Neuronal stem cell (in vitro differentiated cells): ENCODE results near the gene TAF13.

Experiments
- DNase-seq: peaks from one replicate; pipeline ENCODE4 v3.0.0-alpha.2; 2013; ENCODE audit warnings: low spot score
- H2AFZ ChIP-seq: one replicate; pipeline ENCODE4 v1.6.1; 2013; ENCODE audit warnings: mild to moderate bottlenecking, low read length, inconsistent platforms
- H2AK5ac ChIP-seq: 2 replicates; pipeline ENCODE4 v1.6.1; 2013; ENCODE audit warnings: low read depth, mild to moderate bottlenecking, inconsistent platforms, low read length, moderate library complexity, mixed read lengths
- H2BK120ac ChIP-seq: 2 replicates; pipeline ENCODE4 v1.6.1; 2013; ENCODE audit warnings: low read depth, mild to moderate bottlenecking, inconsistent platforms, low read length, moderate library complexity, mixed read lengths
- H2BK12ac ChIP-seq: one replicate; pipeline ENCODE4 v1.6.1; 2013; ENCODE audit warnings: low read length, inconsistent platforms
- H2BK15ac ChIP-seq: 2 replicates; pipeline ENCODE4 v1.6.1; 2013; ENCODE audit warnings: mild to moderate bottlenecking, low read length, inconsistent platforms, mixed read lengths
- H2BK5ac ChIP-seq: one replicate; pipeline ENCODE4 v1.6.1; 2013; ENCODE audit warnings: inconsistent platforms, mild to moderate bottlenecking, low read length, moderate library complexity
- H3K14ac ChIP-seq: one replicate; pipeline ENCODE4 v1.6.1; 2013; ENCODE audit warnings: low read length, inconsistent platforms
- H3K18ac ChIP-seq: 2 replicates; pipeline ENCODE4 v1.6.1; 2013; ENCODE audit warnings: low read length, inconsistent platforms
- H3K23ac ChIP-seq: 2 replicates; pipeline ENCODE4 v1.6.1; 2013; ENCODE audit warnings: low read depth, mild to moderate bottlenecking, mixed read lengths, low read length, inconsistent platforms; ENCODE audit not compliant: poor library complexity
- H3K27ac ChIP-seq: replicated peaks from 3 replicates; pipeline ENCODE4 v1.5.1; 2013; ENCODE audit warnings: low read length, inconsistent platforms
- H3K27me3 ChIP-seq, 3 experiments: 2 replicates each; pipeline ENCODE4 v1.6.1; 2013; ENCODE audit warnings: low read length in 3 of 3, mild to moderate bottlenecking in 2 of 3, inconsistent platforms in 1 of 3, low read depth in 1 of 3, mixed read lengths in 1 of 3, moderate library complexity in 1 of 3; ENCODE audit not compliant: control insufficient read depth in 3 of 3, insufficient read depth in 3 of 3
- H3K36me3 ChIP-seq, 2 donors: replicated peaks in 1 of 2; 2 replicates each; pipeline ENCODE4 v1.6.1; 2013; ENCODE audit warnings: low read length in 2 of 2; ENCODE audit not compliant: control insufficient read depth in 2 of 2, insufficient read depth in 2 of 2
- H3K4ac ChIP-seq: 2 replicates; pipeline ENCODE4 v1.6.1; 2013; ENCODE audit warnings: inconsistent platforms, mild to moderate bottlenecking, low read length, moderate library complexity
- H3K4me1 ChIP-seq, 2 donors: 1 replicate in 1 of 2; 2 replicates in 1 of 2; pipeline ENCODE4 v1.6.1; 2013; ENCODE audit warnings: low read length in 2 of 2, low read depth in 1 of 2; ENCODE audit not compliant: control insufficient read depth in 2 of 2, insufficient read depth in 1 of 2
- H3K4me2 ChIP-seq: one replicate; pipeline ENCODE4 v1.6.1; 2013; ENCODE audit warnings: mild to moderate bottlenecking, low read length, inconsistent platforms; ENCODE audit not compliant: insufficient read depth, poor library complexity, severe bottlenecking
- H3K4me3 ChIP-seq, 2 donors: 2 replicates each; pipeline ENCODE4 v1.5.1; 2013; ENCODE audit warnings: low read length in 2 of 2, mild to moderate bottlenecking in 2 of 2, inconsistent platforms in 1 of 2, moderate library complexity in 1 of 2
- H3K79me1 ChIP-seq: one replicate; pipeline ENCODE4 v1.6.1; 2013; ENCODE audit warnings: low read depth, mild to moderate bottlenecking, inconsistent platforms, low read length, moderate library complexity
- H3K9ac ChIP-seq: one replicate; pipeline ENCODE4 v1.6.1; 2013; ENCODE audit warnings: mild to moderate bottlenecking, low read depth, low read length, inconsistent platforms; ENCODE audit not compliant: poor library complexity
- H3K9me3 ChIP-seq, 2 donors: replicated peaks in 1 of 2; 2 replicates each; pipeline versions ENCODE3 to v1.6.1; 2013; ENCODE audit warnings: low read length in 2 of 2, mild to moderate bottlenecking in 2 of 2, inconsistent platforms in 1 of 2, low read depth in 1 of 2, mixed read lengths in 1 of 2, moderate library complexity in 1 of 2; ENCODE audit not compliant: control insufficient read depth in 2 of 2, insufficient read depth in 1 of 2
- H4K8ac ChIP-seq: one replicate; pipeline ENCODE4 v1.6.1; 2013; ENCODE audit warnings: low read depth, mild to moderate bottlenecking, inconsistent platforms, low read length, moderate library complexity
- H4K91ac ChIP-seq: one replicate; pipeline ENCODE4 v1.6.1; 2013; ENCODE audit warnings: low read length, low read depth, mild to moderate bottlenecking, inconsistent platforms; ENCODE audit not compliant: poor library complexity
- WGBS, 2 donors: extraction: QIAGEN DNeasy Blood & Tissue Kit; methylation state at CpG; one replicate each; pipeline ENCODE4 v1.1.7; 2013; ENCODE audit warnings: missing lambda C conversion rate in 2 of 2, mixed read lengths in 1 of 2; ENCODE audit not compliant: insufficient read length in 2 of 2, insufficient replicate concordance in 1 of 2; ENCODE audit errors: extremely low coverage in 2 of 2; 5-methylcytosine and 5-hydroxymethylcytosine counted together

Gene TAF13

GRCh38 chr1:109115685-109116084, 39.9 kb upstream of the TAF13 start:
- Histone ChIP-seq H4K8ac (no peak overlapping the region), H3K36me3 (no peaks in the 10 kb centered on the region), H3K18ac (no peak overlapping the region), H2BK5ac (no peak overlapping the region), H2AK5ac (no peak overlapping the region), H3K9me3 (no peaks in the 10 kb centered on the region), H3K4ac (no peak overlapping the region), H4K91ac (no peak overlapping the region), H2BK12ac (no peak overlapping the region), H3K14ac (no peak overlapping the region), H3K4me2 (no peak overlapping the region), H3K79me1 (no peaks in the 10 kb centered on the region), H3K9ac (no peak overlapping the region), H2AFZ (no peak overlapping the region), H2BK15ac (no peak overlapping the region), H3K23ac (no peak overlapping the region), H2BK120ac (no peak overlapping the region), H3K4me1 (peaks cover 6 to 23% of the 10 kb centered on the region in 2 donors), H3K27ac (no peak overlapping the region), H3K27me3 (peaks cover 2 to 37% (median 26%) of the 10 kb centered on the region in 3 experiments), H3K4me3 (no peak overlapping the region)
- DNase-seq: no peak
- WGBS, 2 donors: no CpG with 5 or more reads among the region's 2 CpGs

- Histone ChIP-seq H2AFZ (peak overlapping the region; percentile 87), H3K4ac (no peak overlapping the region), H3K9ac (peak overlapping the region; percentile 83), H3K18ac (peak overlapping the region; percentile 50), H4K8ac (no peak overlapping the region), H2BK15ac (no peak overlapping the region), H2BK12ac (no peak overlapping the region), H4K91ac (no peak overlapping the region), H3K23ac (peak overlapping the region; percentile 6), H2AK5ac (no peak overlapping the region), H2BK5ac (no peak overlapping the region), H2BK120ac (no peak overlapping the region), H3K27ac (no peak overlapping the region), H3K4me2 (peak overlapping the region; percentile 88), H3K4me3 (peak overlapping the region; percentile 41 to 78), H3K9me3 (no peaks in the 10 kb centered on the region), H3K36me3 (no peaks in the 10 kb centered on the region), H3K79me1 (no peaks in the 10 kb centered on the region), H3K14ac (no peak overlapping the region), H3K4me1 (peaks cover 6 to 23% of the 10 kb centered on the region in 2 donors), H3K27me3 (peaks cover 2 to 37% (median 26%) of the 10 kb centered on the region in 3 experiments)
- no CpG with 5 or more reads among the region's 12 CpGs for WGBS, 2 donors
- DNase-seq: no peak
These were observed 38.5 kb upstream of the TAF13 start for GRCh38 chr1:109114342-109114674.

- Histone ChIP-seq H3K14ac (no peak within 1 kb of the TSS), H3K4me3 (peak within 1 kb of the TSS; percentile 41 to 78), H3K27ac (no peak within 1 kb of the TSS), H2BK15ac (no peak within 1 kb of the TSS), H2BK120ac (no peak within 1 kb of the TSS), H2BK12ac (no peak within 1 kb of the TSS), H3K79me1 (no peaks in the 10 kb centered on the region), H3K9ac (peak within 1 kb of the TSS; percentile 83), H4K91ac (no peak within 1 kb of the TSS), H3K9me3 (no peaks in the 10 kb centered on the region), H2BK5ac (no peak within 1 kb of the TSS), H3K27me3 (peaks cover 2 to 37% (median 26%) of the 10 kb centered on the region in 3 experiments), H2AFZ (peak within 1 kb of the TSS; percentile 87), H3K18ac (peak within 1 kb of the TSS; percentile 83), H2AK5ac (no peak within 1 kb of the TSS), H3K4ac (no peak within 1 kb of the TSS), H3K4me2 (peak within 1 kb of the TSS; percentile 88), H4K8ac (no peak within 1 kb of the TSS), H3K23ac (peak within 1 kb of the TSS; percentile 6), H3K4me1 (peaks cover 6 to 23% of the 10 kb centered on the region in 2 donors), H3K36me3 (no peaks in the 10 kb centered on the region)
- peak; percentile 44 for DNase-seq
- WGBS, 2 donors: no CpG with 5 or more reads among the region's 56 CpGs
These were observed 38.0 kb upstream of the TAF13 start, which contains the start of gene ELAPOR1 for GRCh38 chr1:109113590-109114341. TSS of gene ELAPOR1 (plus strand) at chr1:109114115. CDS start at chr1:109114184, 69 bp downstream.

- Histone ChIP-seq H2AFZ (peak overlapping the region; percentile 87), H3K4ac (no peak overlapping the region), H3K9me3 (no peaks in the 10 kb centered on the region), H3K79me1 (no peaks in the 10 kb centered on the region), H4K8ac (no peak overlapping the region), H2BK120ac (no peak overlapping the region), H2AK5ac (no peak overlapping the region), H3K18ac (no peak overlapping the region), H3K23ac (no peak overlapping the region), H3K14ac (no peak overlapping the region), H3K4me1 (peaks cover 6 to 19% of the 10 kb centered on the region in 2 donors), H3K4me2 (peak overlapping the region; percentile 88), H2BK5ac (no peak overlapping the region), H3K4me3 (peak overlapping the region in 1 of 2 donors; percentile 38), H3K27me3 (peaks cover 2 to 37% (median 26%) of the 10 kb centered on the region in 3 experiments), H3K27ac (no peak overlapping the region), H4K91ac (no peak overlapping the region), H3K36me3 (no peaks in the 10 kb centered on the region), H2BK12ac (no peak overlapping the region), H3K9ac (no peak overlapping the region), H2BK15ac (no peak overlapping the region)
- peak; percentile 96 for DNase-seq
- no CpG with 5 or more reads among the region's 31 CpGs for WGBS, 2 donors
These were observed 37.0 kb upstream of the TAF13 start for GRCh38 chr1:109112652-109113285.
